Non-pigmented ciliary epithelial cell (primary cell): ENCODE results near the gene LRRC45.
"Not testable (repeated sequence)": the region's sequence is repeated elsewhere in the genome, so short reads cannot be mapped to it uniquely, and the experiment has no call there.

Source experiments
- DNase-seq: peaks from one replicate; pipeline ENCODE4 v3.0.0-alpha.2; 2010; ENCODE audit warnings: low read depth

LRRC45 gene

GRCh38 chr17:82022981-82023446, at the start of gene LRRC45:
TSS of gene LRRC45 (plus strand) at chr17:82023305. CDS start at chr17:82023644, 339 bp downstream.
- DNase-seq: peak; percentile 97

DNA sequence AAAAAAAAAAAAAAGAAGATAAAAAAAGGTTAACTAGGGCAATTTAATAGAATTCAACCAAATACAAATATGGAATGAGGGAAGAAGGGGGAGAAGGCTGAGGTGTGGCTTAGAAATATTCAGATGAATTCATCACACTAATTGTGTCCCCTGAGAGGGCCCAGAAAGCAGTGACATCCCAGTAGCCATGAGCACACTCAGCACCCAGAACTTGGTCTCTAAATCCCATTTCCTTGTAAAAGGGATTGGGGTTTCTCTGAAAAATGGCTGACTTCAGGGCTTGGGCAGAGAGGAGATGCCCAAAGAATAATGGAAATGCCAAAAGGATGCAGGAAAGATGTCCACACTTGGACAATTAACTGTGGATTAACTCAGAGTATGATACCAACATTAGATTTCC, 49.7 kb upstream of the LRRC45 start:
- DNase-seq: no peak

- DNase-seq: no peak
Observed at GRCh38 chr17:81976332-81977210, 46.5 kb upstream of the LRRC45 start.

GRCh38 chr17:81977211-81977808, 45.8 kb upstream of the LRRC45 start, which contains the start of gene ASPSCR1:
TSS of gene ASPSCR1 (plus strand) at chr17:81977629. CDS start at chr17:81977647, 18 bp downstream.
- peak; percentile 37 for DNase-seq

DNA sequence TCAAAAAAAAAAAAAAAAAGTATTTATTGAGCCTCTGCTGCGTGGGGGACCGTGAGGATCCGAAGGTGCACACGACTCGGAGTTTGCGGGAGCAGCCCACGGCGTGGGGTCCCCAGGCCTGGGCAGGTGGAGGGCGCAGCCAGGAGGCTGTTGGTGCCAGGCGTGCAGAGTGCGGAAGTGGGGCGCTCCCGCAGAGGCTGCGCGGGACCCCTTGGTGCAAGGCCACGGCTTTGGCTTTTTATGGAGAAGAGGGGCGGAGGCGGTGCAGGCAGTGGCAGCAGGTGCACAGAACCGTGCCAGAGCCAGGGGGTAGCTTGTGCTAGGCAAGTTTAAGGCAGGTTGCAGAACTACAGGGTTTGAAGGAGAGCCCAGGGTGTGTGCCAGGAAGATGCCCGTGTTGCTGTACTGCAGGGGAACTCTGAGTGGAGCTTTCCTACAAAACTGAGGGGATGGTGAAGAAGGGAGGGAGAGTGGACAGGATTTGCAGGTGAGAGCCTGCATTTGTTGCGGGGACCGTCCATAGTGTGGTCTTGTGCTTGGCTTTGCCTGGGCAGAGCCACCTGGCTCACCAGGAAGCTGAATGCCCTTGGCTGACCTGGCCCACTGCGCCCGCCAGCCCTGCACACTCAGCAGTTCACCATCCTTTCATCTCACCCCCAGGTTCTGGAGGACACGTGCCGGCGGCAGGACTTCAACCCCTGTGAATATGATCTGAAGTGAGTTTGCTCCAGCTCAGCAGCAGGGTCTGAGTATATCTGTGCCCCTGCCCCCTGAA, 44.4 kb upstream of the LRRC45 start:
- DNase-seq: no peak

DNA sequence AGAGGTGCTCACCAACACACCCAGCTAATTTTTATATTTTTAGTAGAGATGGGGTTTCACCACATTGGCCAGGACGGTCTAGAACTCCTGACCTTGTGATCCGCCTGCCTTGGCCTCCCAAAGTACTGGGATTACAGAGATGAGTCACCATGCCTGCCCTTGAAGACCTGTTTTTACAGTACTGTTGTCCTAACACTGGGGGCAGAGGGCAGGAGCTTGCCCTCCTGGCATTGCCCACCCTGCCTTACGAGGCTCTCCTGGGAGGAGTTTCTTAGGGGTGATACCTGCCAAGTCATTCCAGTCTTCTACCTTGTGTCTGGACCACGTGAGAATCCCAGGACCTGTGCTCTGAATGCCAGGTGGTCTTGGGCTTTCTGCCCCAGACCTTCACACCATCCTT, 43.0 kb upstream of the LRRC45 start:
- DNase-seq: no peak

DNA sequence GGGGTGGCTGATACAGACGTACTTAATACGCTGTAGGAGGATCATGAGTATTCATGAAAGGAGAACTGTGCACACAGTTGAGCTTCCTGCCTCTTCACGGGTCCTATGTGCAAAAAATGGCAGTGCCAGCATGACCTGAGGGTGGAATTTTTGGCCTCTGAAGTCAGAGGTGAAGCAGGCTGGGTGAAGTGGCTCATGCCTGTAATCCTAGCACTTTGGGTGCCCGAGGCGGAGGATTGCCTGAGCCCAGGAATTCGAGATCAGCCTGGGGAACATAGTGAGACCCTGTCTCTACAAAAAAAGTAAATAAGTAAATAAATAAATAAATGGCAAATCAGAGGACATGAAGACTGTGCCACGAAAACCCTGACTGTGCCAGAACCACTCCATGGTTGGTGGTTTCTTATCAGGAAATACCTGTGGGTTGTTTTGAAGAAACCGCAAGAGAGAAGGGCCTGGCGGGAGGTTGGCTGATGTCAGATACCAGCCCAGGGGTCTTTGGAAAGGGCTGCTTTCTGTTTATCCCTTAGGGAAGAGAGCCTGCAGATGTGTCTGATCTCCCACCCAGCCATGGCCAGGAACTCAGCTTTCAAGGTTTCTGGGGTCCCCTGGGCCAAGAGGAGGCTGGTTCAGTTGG, 42.3 kb upstream of the LRRC45 start:
- no peak for DNase-seq

DNA sequence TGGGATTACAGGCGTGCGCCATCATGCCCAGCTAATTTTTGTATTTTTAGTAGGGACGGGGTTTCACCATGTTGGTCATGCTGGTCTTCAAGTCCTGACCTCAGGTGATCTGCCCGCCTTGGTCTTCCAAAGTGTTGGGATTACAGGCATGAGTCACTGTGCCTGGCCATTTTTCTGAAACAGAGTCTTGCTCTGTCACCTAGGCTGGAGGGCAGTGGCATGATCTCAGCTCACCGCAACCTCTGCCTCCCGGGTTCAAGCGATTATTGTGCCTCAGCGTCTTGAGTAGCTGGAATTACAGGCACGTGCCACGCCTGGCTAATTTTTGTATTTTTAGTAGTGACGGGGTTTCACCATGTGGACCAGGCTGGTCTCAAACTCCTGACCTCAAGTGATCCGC, 41.6 kb upstream of the LRRC45 start:
- not testable (repeated sequence) for DNase-seq

DNA sequence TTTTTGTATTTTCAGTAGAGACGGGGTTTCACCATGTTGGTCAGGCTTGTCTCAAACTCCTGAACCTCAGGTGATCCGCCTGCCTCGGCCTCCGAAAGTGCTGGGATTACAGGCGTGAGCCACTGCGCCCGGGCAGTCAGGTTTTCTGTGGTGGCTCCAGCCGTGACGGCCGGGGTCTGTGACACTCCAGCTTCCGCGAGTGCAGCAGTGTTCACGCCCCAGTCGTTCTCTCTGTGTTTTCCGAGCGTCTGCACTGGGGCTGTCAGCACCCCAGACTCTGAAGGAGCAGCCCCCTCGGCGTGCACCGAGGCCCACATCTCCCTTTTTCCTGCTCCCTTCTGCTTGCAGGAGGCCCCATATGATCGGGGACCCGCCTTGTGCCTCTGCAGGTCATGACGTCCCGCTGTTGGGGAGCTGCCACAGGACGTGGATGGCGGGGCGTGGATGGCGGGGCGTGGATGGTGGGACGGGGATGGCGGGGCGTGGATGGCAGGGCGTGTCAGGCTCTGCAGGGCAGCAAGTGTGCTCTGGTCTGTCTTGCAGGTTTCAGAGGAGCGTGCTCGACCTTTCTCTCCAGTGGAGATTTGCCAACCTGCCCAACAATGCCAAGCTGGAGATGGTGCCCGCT, 40.0 kb upstream of the LRRC45 start:
- DNase-seq: no peak

DNA sequence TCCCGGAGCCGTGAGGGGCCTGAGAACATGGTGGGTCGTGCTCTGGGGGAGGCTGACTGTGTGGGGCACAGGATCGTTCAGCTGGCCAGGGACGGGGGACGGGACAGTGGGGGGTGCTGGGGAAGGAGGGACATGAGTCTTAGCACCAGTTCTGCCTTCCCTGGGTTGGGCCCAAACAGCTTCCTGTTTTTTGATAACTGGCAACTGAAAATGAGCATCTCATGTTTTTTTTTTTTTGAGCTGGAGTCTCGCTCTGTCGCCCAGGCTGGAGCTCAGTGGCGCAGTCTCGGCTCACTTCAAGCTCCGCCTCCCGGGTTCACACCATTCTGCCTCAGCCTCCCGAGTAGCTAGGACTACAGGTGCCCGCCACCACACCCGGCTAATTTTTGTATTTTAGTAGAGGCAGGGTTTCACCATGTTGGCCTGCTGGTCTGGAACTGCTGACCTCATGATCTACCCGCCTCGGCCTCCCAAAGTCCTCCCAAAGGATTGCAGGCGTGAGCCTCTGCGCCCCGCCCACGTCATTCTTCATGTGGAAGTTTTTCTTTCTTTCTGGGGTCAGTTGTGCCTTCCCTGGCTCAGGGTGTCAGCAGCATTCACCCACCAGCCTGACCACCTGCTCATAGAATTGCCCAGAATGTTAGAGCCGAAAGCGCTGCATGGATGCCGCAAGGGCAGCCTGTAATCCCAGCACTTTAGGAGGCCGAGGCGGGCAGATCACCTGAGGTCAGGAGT, 39.3 kb upstream of the LRRC45 start:
- DNase-seq: no peak

- no peak for DNase-seq
Observed at GRCh38 chr17:81984773-81985410, 38.2 kb upstream of the LRRC45 start.

- DNase-seq: no peak
Observed at GRCh38 chr17:81986606-81987005, 36.5 kb upstream of the LRRC45 start.

GRCh38 chr17:81987161-81987770, 35.8 kb upstream of the LRRC45 start:
- DNase-seq: no peak

DNA sequence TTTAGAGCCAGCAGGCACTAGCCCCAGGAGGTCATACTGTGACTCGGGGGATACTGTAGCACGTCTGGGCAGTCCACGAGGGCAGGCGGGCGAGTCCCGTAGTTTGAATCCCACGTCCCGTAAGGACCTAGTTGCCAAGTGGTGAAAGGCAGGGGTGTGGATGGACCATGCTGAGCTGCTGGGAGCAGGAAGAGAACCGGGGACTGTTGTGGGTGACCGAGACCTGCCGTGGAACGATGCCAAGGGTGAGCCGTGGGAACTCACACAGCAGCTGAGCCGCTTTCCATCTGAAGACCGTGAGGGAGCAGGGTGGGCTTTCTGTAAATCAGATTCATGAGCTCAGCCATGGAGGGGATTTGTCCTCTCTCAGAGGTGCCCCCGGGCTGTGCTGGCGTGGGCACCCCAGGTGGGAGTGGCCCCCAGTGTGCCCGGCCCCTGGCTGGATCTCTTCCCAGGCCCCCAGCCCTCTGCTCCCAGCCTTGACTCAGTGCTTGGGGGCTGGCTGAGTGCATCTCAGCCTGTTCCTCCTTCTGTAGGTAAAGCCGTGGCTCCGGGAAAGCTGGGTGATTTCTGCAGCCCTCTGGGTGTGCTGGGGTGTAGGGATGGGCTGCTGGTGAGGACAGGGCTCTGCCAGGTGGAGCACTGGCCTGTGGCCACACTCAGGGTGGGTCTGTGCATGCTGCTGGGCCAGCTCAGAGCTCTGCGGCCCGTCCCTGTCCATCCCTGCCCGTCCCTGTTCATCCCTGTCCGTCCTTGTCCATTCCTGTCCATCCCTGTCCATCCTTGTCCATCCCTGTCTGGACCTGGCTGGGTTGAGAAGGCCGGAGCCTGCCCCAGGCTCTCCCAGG, 32.0 kb upstream of the LRRC45 start:
- DNase-seq: no peak

GRCh38 chr17:81991684-81992305, 31.3 kb upstream of the LRRC45 start:
- DNase-seq: no peak

DNA sequence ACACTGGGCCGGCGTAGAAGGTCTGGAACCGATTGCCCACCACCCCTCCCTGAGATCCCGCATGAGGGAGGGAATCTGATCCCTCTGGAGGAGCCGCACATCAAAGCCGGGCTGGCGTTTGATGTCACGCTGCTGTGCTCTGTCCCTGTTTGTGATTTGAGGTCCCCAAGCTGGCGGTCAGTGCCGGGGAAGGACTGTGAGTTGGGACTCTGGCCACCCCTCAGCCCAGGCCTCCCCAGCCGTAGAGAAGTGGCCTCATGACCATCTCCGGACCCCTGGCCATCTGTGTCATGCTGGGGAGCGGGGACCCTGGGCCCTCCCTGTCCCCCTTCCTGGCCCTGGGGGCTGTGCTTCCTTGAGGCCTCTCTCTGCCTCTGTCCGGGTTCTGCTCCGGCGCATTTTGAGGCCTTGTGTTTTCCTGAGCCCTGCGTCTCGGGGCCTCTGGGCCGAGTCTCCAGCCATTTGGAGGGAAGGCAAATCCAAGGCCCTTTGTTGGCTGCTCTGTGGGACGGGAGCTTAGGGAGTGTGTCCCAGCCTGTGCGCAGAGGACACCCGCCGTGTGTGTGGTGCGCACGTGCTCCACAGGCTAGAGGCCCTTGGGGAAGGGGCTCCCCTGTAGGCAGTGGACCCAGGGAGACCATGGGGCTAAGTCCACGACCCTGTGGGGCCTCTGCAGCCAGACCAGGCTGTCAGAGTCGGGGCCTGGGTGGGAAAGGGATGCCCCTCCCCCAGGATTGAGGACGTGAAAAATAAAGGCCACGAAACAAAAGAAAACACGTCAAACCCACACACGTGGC, 30.6 kb upstream of the LRRC45 start:
- DNase-seq: no peak

- no peak for DNase-seq
Observed at GRCh38 chr17:81993729-81994592, 29.1 kb upstream of the LRRC45 start.
